Transverse colon (tissue), 4 donors: ENCODE data around the gene WRNIP1. TPM values are rescaled to one million over a fixed set of nuclear protein-coding genes. Genes with fewer than 3 reads are reported as not detected.

Experiments
- DNase-seq: peaks from one replicate; pipeline ENCODE4 v3.0.0-alpha.2; 2019
- H3K27ac ChIP-seq, 4 donors: fragments of 200-600 bp; sonication (generic); 2 replicates each; pipeline ENCODE4 v1.5.1; 2016 to 2018; ENCODE audit warnings: inconsistent platforms in 4 of 4
- H3K27me3 ChIP-seq: fragments of 200-600 bp; sonication (generic); 2 replicates; pipeline ENCODE4 v1.5.1; 2017; ENCODE audit warnings: inconsistent platforms
- H3K36me3 ChIP-seq, 4 donors: fragments of 200-600 bp; sonication (generic); 2 replicates each; pipeline ENCODE4 v1.5.1; 2017 to 2019; ENCODE audit warnings: inconsistent platforms in 4 of 4
- H3K4me1 ChIP-seq, 4 donors: fragments of 200-600 bp; sonication (generic); 2 replicates each; pipeline ENCODE4 v1.5.1; 2017 to 2020; ENCODE audit warnings: inconsistent platforms in 4 of 4
- H3K4me3 ChIP-seq, 4 donors: fragments of 200-600 bp; sonication (generic); 1 replicate in 1 of 4; 2 replicates in 3 of 4; pipeline versions ENCODE4 v1.5.1 to v1.6.1; 2017 to 2019; ENCODE audit warnings: inconsistent platforms in 4 of 4
- H3K9me3 ChIP-seq, 2 donors: fragments of 200-600 bp; sonication (generic); 2 replicates each; pipeline ENCODE4 v1.5.1; 2017 to 2019; ENCODE audit warnings: inconsistent platforms in 2 of 2
- CTCF ChIP-seq, 5 experiments: fragments of 200-600 bp in 3 of 5; fragments of 450-650 bp in 2 of 5; sonication (generic) in 3 of 5; IDR thresholded peaks; 1 replicate in 2 of 5; 2 replicates in 3 of 5; pipeline ENCODE4 v1.5.1; 2016 to 2017; ENCODE audit warnings: antibody characterized with exemption in 5 of 5, inconsistent platforms in 3 of 5, mild to moderate bottlenecking in 2 of 5, moderate library complexity in 1 of 5
- EP300 ChIP-seq: sonication (generic); formaldehyde crosslinking; IDR thresholded peaks from one replicate; pipeline ENCODE4 v1.6.1; 2017; ENCODE audit warnings: antibody characterized with exemption, low read depth
- POLR2A ChIP-seq: fragments of 450-650 bp; IDR thresholded peaks from one replicate; pipeline ENCODE4 v1.6.1; 2016; ENCODE audit warnings: antibody characterized with exemption, mild to moderate bottlenecking, moderate library complexity
- POLR2AphosphoS5 ChIP-seq, 3 donors: sonication (generic); formaldehyde crosslinking; IDR thresholded peaks; one replicate each; pipeline ENCODE4 v1.6.1; 2016; ENCODE audit warnings: antibody characterized with exemption in 3 of 3
- WGBS, 2 donors: methylation state at CpG; one replicate each; pipeline ENCODE4 v1.1.5; 2018; ENCODE audit warnings: low coverage in 1 of 2; 5-methylcytosine and 5-hydroxymethylcytosine counted together
- in situ Hi-C, 4 donors: fragments of 200-750 bp; cut with MboI; loops; one replicate each; pipeline versions ENCODE4 v1.15.0 to v1.15.1; 2017; ENCODE audit warnings: low sequenced_read_pairs in 3 of 4, low pct_ligation_motif_present in 1 of 4, low pct_unique_long_range_greater_than_20kb in 1 of 4
- intact Hi-C: fragments of 100-400 bp; cut with DNase I; formaldehyde crosslinking; loops from one replicate; pipeline ENCODE4 v1.15.1; 2023; ENCODE audit warnings: low total_unique reads
- total RNA-seq, 4 donors: library from RNA; depleted of rRNA; stranded (reverse); fragments of >200 nt; gene quantifications; one replicate each; pipeline ENCODE4 v1.1.0, GENCODE V29; 2016

Gene WRNIP1
- total RNA-seq, 4 donors from 2014 or later: 58.3 to 105 (median 65.8) TPM

- no peak for DNase-seq
- Histone ChIP-seq H3K27me3 (no peaks in the 10 kb centered on the region), H3K27ac (no peak overlapping the region), H3K4me1 (peaks cover 0 to 17% (median 7%) of the 10 kb centered on the region in 4 donors), H3K36me3 (peaks cover 0 to 18% (median 3%) of the 10 kb centered on the region in 4 donors), H3K4me3 (no peak overlapping the region), H3K9me3 (no peaks in the 10 kb centered on the region)
- intact Hi-C loops (loop anchor here (5.0 kb wide), 1 partner anchor 422 kb away; no protein-coding TSS in a partner anchor), in situ Hi-C loops (loop anchor here in 2 of 4 donors (10.0 kb wide), 2 partner anchors 145 to 155 kb away; no protein-coding TSS in a partner anchor)
- TF ChIP-seq EP300: no peak
- TF ChIP-seq POLR2A: no peak
- TF ChIP-seq CTCF (IDR thresholded peaks at IDR 0.05): no peak
- TF ChIP-seq POLR2AphosphoS5 (IDR thresholded peaks at IDR 0.05): no peak
- WGBS, 2 donors: 86 to 92% methylated on average over 1 to 9 of the region's 9 CpGs
Observed at GRCh38 chr6:2780102-2780737, 15.0 kb downstream of the WRNIP1 start.

- Histone ChIP-seq H3K4me3 (no peak overlapping the region), H3K4me1 (peaks cover 0 to 17% (median 7%) of the 10 kb centered on the region in 4 donors), H3K9me3 (no peaks in the 10 kb centered on the region), H3K36me3 (peaks cover 0 to 18% (median 3%) of the 10 kb centered on the region in 4 donors), H3K27me3 (no peaks in the 10 kb centered on the region), H3K27ac (no peak overlapping the region)
- DNase-seq: no peak
- TF ChIP-seq EP300: no peak
- no peak for TF ChIP-seq CTCF (IDR thresholded peaks at IDR 0.05)
- TF ChIP-seq POLR2A: no peak
- no peak for TF ChIP-seq POLR2AphosphoS5 (IDR thresholded peaks at IDR 0.05)
- WGBS, 2 donors: 82 to 100% methylated on average over 2 to 7 of the region's 7 CpGs
- in situ Hi-C loops: loop anchor here in 2 of 4 donors (10.0 kb wide), 2 partner anchors 143 to 153 kb away; no protein-coding TSS in a partner anchor
- intact Hi-C loops: loop anchor here (5.0 kb wide), 1 partner anchor 420 kb away; no protein-coding TSS in a partner anchor
Observed at GRCh38 chr6:2781685-2782355, 16.6 kb downstream of the WRNIP1 start.

- Histone ChIP-seq H3K4me1 (peaks cover 0 to 17% (median 7%) of the 10 kb centered on the region in 4 donors), H3K27ac (no peak overlapping the region), H3K4me3 (no peak overlapping the region), H3K36me3 (peaks cover 0 to 18% (median 3%) of the 10 kb centered on the region in 4 donors), H3K9me3 (no peaks in the 10 kb centered on the region), H3K27me3 (no peaks in the 10 kb centered on the region)
- in situ Hi-C loops (loop anchor here in 2 of 4 donors (10.0 kb wide), 2 partner anchors 142 to 152 kb away; no protein-coding TSS in a partner anchor), intact Hi-C loops (loop anchor here (5.0 kb wide), 1 partner anchor 420 kb away; no protein-coding TSS in a partner anchor)
- WGBS, 2 donors: 92 to 93% methylated on average over 4 to 9 of the region's 9 CpGs
- no peak for DNase-seq
- TF ChIP-seq CTCF (IDR thresholded peaks at IDR 0.05) (no peak), POLR2AphosphoS5 (IDR thresholded peaks at IDR 0.05) (no peak), EP300 (no peak), POLR2A (no peak)
Observed at GRCh38 chr6:2782356-2782708, 17.1 kb downstream of the WRNIP1 start.

GRCh38 chr6:2782825-2783187 lies 17.6 kb downstream of the WRNIP1 start:
- TF ChIP-seq EP300: no peak
- no peak for TF ChIP-seq POLR2A
- H3K27me3 ChIP-seq: no peaks in the 10 kb centered on the region
- peaks cover 0 to 18% (median 3%) of the 10 kb centered on the region in 4 donors for H3K36me3 ChIP-seq
- H3K4me3 ChIP-seq: no peak overlapping the region
- in situ Hi-C loops: loop anchor here in 2 of 4 donors (10.0 kb wide), 2 partner anchors 142 to 152 kb away; no protein-coding TSS in a partner anchor
- H3K27ac ChIP-seq: peak overlapping the region in 2 of 4 donors; percentile 55 to 62
- H3K9me3 ChIP-seq: no peaks in the 10 kb centered on the region
- WGBS, 2 donors: 63 to 82% methylated on average over 2 to 10 of the region's 10 CpGs
- no peak for DNase-seq
- intact Hi-C loops: loop anchor here (5.0 kb wide), 1 partner anchor 419 kb away; no protein-coding TSS in a partner anchor
- peaks cover 0 to 17% (median 7%) of the 10 kb centered on the region in 4 donors for H3K4me1 ChIP-seq
